DMS153 treated with DMSO at 0.1 percent for 48 hours (cell line): Measurements from ENCODE around the gene GPR155.

Experiments
- DNase-seq: peaks from one replicate; lab custom pipeline; 2025; ENCODE audit not compliant: unreplicated experiment; lab: John Stamatoyannopoulos, UW

The GPR155 gene

DNA sequence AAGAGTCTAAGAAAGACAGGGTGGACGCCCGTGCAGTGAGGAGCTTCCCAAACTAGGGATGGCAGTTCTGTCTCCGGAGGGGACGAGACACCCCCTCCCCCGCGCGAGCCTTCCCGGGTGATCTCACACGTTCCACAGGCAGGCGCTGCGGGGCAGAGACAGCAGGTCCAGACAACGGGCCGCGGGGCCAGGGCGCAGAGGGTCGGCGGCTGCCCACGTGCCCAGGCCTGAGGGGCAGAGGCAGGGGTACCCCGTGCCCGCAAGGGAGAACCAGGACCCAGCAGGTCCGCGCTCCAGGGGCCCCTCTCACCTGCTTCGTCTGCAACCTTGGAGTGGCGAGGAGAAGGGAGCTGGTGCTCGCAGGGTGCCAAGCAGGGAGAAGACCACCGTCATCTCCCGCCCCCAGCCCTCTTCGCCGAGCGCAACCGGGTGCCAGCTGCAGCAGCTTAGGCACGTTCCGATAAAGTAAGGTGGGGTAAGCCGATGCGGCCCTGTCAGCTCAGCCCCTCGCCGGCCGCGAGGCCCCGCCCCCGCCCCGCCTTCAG lies at the start of gene GPR155:
TSS of gene GPR155 (minus strand) at position 467 of the 545 bp plus-strand sequence. CDS start 5,073 bp downstream, outside the sequence.
- DNase-seq: no peak

DNA sequence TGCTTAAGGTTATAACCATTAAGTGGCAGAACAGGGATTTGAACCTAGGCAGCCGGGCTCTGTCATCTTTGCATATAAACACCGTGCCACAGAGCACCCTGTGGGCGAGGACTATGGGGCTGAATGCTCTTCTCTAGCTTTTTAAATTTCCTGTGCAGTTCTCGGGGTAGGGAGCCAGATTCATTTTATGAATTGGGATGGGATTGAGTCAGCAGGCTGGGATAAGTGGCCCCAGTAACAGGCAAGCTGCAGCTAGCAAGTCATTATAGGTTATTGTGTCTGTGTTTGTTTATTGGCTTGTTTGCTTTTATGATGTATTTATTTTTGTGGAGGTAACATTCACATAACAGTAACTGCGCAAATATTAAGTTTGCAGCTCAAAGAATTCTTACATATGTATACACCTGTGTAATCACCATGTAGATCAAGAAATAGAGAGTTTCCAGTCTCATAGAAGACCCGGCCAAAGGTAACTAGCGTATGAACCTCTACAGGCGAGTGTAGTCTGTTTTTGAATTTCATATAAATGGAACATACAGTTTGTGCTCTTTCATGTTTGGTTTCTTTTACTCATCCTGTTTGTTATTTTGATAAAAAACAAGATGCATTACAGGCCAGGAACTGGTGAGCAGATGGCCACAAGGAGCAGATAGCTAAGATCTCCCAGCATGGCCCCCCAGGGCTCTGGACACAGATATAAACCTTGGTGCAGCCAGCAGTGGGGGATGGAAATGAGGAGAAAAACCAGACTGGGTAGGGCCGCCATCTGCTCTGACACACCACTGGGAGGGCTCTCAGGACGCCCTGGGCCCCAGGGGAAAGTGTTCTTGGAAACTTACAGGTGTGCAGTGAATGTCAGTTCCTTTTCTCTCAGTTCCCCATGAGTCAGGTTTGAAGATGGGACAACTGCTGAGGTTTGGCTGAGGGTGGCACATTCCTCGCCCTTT lies 49.2 kb upstream of the GPR155 start:
- peak; percentile 74 for DNase-seq

DNA sequence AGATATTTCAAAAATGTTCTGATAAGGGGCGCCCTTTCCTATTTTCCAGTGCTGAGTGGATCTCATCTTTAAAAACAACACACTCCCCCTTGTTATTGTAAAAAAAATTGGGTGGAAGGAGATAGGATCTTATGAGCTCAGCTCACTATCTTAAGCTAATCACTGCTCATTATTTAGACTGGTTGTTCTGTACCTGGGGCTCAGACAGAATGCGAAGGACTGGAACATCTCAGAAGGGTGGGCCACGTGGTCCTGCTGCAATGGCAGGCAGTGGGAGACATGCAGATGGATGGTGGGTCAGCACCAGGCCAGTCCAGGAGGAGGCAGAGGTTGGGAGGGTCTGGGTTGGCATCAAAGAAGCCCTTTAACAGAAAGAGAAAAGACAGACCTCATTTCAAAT lies 48.3 kb upstream of the GPR155 start:
- no peak for DNase-seq

GRCh38 chr2:174529916-174530315 lies 43.1 kb upstream of the GPR155 start:
- DNase-seq: no peak

- no peak for DNase-seq
These were observed 41.1 kb upstream of the GPR155 start for GRCh38 chr2:174527959-174528358.

GRCh38 chr2:174527101-174527721 lies 40.4 kb upstream of the GPR155 start:
- no peak for DNase-seq

GRCh38 chr2:174524527-174524926 lies 37.7 kb upstream of the GPR155 start:
- DNase-seq: no peak

DNA sequence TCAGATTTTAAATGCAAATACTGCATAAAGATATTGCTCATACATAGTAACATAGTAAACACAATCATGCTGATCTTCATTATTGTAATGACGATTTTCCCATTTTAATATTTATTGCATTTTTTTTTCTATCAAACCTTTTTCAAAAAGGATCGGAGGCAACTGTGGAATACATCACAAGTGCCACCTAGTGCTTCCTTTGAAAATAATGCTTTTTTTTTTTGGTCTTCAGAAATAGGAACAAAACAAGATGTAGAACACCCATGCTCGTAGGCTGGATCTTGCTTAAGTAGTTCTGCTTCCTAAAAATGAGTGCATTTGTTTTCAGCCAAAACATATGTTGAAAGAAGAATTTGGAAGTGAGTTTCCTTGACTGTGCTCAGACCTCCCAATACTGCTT lies 35.7 kb upstream of the GPR155 start:
- no peak for DNase-seq

DNA sequence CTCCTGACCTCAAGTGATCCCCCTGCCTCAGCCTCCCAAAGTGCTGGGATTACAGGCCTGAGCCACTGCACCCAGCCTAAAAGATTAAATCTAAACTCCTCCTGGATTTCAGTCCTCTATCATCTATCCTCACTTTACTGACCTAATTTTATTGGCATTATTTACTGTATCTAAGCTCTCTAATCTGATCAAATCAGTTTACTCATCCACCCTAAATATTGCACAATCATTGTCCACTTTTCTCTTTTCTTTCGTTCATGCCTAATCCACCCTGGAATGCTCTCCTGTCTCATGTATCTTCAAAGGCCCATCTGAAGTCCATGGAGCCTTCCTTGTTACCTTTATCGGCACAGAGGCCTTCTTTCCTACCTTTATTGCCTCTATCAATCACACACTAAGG lies 31.6 kb upstream of the GPR155 start:
- no peak for DNase-seq

- no peak for DNase-seq
These were observed 29.9 kb upstream of the GPR155 start for GRCh38 chr2:174516501-174517378.

- DNase-seq: no peak
These were observed 25.5 kb upstream of the GPR155 start for GRCh38 chr2:174512345-174512744.

GRCh38 chr2:174511580-174512260 lies 24.9 kb upstream of the GPR155 start:
- no peak for DNase-seq

DNA sequence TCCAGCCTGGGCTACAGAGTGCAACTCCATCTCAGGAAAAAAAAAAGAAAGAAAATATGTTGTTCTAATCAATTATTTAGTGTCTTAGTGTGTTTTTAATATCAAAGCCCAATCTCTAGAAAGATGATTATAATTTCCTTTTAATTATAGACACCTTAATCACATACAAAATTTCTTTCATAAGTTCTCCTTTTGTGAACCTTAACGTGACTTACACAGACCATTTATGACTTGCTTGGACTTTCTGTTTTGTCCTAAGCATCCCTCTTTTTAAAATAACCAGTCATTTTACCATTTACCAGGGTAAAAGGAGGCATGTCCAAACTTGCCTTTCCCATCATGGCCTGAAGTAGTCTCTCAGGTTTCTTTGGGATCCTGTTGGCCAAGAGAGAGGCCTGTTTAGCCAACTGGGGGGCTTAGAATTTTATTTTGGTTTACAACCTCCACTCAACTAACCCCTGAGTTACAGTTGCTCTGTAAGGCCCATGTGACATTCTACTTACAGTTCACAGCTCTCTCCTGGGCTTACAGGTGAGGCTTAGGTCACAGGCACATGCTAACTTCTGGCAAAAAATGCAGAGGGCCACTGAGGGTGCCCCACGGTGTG lies 23.9 kb upstream of the GPR155 start:
- no peak for DNase-seq

DNA sequence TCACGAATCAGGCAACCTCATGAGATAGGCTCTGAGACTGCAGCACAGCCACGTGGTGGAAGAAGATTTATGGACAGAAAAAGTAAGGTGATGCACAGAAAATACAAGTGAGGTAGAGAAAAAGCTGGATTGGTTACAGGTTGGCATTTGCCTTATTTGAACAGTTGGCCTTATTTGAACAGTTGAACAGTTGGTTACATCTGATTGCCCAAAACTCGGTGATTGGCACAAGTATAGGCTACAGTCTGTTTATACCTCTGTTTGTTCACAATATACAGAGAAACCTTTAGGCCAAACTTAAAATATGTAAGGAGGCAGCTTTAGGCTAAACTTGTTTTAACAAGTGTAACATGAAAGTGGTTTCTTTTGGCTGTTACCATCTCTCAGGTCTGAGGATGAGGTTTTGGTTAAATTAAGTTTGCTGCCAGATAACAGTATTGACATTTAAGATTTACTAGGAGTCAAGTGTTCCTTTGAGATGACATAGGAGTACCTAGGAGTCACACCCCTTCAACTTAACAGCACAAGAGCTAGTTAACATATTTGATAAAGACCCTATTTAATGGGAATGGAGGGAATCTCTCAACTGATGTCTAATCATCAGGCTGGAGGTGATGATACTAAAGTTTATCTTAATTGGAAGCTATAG lies 16.5 kb upstream of the GPR155 start:
- DNase-seq: no peak

DNA sequence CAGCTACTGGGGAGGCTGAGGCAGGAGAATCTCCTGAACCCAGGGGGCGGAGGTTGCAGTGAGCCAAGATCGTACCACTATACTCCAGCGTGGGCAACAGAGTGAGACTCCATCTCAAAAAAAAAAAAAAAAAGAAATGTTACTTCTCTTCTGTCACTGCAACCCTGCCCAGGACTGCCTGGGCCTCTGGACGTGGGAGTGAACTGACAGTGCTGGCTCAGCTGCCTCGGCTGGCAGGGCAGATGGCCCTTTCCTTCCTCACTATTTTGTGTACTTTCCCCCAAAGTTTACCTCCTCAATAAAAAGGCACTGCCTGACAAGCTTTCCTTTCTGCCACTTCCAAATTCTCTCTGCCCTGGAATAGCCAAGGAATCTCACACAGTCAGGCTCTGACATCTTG lies 12.5 kb upstream of the GPR155 start:
- no peak for DNase-seq

GRCh38 chr2:174495365-174496012 lies 8.7 kb upstream of the GPR155 start:
- DNase-seq: peak; percentile 68

DNA sequence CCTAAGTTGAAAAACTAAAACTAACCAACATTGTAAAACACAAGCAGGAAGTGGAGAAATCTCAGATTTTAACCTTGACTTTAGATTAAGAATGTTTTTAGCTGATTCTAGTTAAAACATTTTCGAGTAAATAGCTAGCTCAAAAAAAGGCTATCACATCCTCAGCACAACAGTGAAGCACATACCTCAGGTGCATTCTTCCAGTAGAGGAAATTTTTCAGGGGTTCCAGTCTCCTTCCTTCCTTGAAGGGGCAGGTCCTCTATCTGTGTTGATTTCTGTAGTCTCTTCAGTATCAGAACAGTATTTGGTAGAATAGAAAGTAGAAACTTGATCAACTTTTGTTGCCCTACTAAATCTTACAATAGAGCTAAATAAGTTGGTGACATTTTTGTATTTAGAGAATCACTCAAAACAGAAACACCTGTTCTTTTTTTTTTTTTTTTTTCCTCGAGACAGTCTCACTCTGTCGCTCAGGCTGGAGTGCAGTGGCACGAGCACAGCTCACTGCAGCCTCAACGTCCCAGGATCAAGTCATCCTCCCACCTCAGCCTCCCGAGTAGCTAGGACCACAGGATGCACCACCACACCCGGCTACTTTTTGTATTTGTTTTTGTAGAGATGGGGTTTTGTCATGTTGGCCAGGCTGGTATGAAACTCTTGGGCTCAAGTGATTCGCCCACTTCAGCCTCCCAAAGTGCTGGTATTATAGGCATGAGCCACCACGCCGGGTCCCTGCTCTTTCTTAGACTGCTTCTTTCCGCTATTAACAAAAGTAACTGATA lies 6.9 kb upstream of the GPR155 start:
- DNase-seq: no peak

GRCh38 chr2:174492963-174493431 lies 6.2 kb upstream of the GPR155 start:
- no peak for DNase-seq
